GM21576 (cell line): ENCODE data around the gene MMP28.
A peak's percentile ranks its signal among the peaks of the same experiment; 100 is the strongest.

Experiments
- ATAC-seq: cut with Tn5 transposase; IDR thresholded peaks from one replicate; pipeline ENCODE4 v1.9.1; 2021; ENCODE audit warnings: mild to moderate bottlenecking, moderate library complexity; ENCODE audit not compliant: unreplicated experiment

The MMP28 gene, protein sequence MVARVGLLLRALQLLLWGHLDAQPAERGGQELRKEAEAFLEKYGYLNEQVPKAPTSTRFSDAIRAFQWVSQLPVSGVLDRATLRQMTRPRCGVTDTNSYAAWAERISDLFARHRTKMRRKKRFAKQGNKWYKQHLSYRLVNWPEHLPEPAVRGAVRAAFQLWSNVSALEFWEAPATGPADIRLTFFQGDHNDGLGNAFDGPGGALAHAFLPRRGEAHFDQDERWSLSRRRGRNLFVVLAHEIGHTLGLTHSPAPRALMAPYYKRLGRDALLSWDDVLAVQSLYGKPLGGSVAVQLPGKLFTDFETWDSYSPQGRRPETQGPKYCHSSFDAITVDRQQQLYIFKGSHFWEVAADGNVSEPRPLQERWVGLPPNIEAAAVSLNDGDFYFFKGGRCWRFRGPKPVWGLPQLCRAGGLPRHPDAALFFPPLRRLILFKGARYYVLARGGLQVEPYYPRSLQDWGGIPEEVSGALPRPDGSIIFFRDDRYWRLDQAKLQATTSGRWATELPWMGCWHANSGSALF

DNA sequence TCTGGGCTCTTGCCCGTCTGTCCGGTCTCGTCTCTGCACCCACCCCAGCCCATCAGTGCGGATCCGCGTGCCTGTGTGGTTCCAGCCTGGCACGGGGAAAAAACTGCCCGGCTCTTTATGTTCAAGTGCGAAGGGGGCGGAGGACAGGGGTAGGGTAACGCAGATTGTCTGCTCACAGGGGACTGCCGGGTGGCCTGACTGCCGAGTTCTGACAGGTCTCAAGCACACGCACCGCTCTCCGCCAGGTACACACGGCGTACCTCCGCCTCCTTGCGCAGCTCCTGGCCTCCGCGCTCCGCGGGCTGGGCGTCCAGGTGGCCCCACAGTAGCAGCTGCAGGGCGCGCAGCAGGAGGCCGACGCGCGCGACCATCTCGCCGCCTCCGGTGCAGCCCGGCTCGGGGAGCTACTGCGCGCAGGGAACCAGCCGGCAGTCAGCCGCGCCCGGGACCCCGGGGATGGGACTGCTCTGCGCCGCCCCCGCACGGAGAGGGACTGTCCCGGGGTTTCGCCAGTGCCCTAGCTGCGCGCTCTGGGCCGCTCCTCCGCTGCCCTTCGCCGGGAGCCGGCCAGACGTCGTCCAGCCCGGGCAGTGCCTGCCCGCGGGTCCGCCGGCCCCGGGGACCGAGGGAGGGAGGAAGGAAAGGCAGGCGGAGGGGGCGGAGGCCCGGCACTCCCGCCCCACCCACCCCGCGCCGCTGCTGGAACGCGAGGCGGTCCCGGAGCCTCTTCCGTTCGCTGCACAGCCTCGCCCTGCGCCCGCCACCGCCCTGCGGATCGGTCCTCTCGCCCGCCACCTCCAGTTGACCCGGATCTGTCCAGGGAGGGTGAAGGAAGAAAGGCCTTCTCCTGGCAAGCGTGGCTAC, at the start of gene MMP28:
MMP28 (minus strand) TSS at position 635 of the 864 bp plus-strand sequence; CDS start at position 371, 264 bp downstream.
- ATAC-seq: no peak

- no peak for ATAC-seq
Measured at GRCh38 chr17:35844547-35844946, 49.1 kb upstream of the MMP28 start.

DNA sequence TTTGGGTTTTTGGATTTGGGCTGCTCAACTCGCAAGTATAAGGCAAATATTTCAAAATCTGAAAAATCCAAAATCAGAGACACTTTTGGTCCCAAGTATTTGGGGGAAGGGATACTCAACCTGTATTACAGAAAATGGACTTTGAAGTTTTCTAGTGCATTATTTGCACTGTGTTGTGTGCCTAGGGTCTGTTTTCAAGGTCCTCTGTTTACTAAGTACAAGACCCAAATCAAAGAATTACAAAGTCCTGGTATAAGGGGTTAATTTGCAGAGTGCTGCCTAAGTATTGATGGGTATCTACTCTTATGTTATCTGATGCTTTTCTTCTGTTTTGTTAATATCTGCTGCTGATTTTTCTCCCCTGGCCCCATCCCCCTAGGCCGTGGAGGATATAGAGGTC, 48.3 kb upstream of the MMP28 start:
- ATAC-seq: no peak

- ATAC-seq: no peak
Measured at GRCh38 chr17:35842239-35842638, 46.8 kb upstream of the MMP28 start.

GRCh38 chr17:35841505-35841904, 46.1 kb upstream of the MMP28 start:
- no peak for ATAC-seq

GRCh38 chr17:35841101-35841500, 45.7 kb upstream of the MMP28 start:
- no peak for ATAC-seq

GRCh38 chr17:35825206-35825605, 29.8 kb upstream of the MMP28 start:
- no peak for ATAC-seq

GRCh38 chr17:35821308-35821707, 25.9 kb upstream of the MMP28 start:
- no peak for ATAC-seq

DNA sequence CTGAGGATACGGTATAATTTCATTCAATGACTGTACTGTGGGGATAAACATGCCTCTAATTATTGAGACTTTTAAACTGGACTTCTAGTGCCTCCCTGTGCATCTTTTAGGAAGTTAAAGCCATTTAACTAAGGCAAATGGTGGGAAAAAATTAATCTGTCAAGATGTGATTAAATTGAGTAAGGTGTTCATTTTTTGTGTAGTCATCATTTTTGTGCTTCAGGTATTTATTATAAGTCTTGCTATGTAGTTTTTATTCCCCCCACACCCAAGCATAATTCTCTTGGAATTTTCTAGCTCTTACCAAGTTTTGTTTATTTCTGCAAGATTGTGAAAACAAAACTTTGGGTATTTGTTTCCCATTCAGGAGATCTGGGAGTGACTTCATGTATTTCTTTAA, 24.0 kb upstream of the MMP28 start:
- no peak for ATAC-seq

DNA sequence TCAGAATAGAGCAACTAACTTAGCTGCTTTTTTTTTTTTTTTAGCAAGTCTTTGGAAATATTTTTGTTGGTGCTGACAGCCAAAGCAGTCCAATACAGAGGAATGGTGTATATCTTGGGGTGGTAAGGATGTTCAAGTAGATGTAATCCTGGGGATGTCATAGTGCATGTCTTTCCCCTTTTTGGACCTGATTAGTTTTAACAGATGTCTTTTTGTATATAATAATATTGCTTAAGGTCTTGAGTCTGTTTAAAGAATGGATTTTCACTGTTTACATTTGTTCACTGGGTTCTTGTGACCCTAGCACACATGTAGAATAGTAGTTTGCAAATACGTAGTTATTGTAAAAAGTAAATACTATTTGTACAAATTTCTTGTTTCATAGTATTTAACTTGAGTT, 21.8 kb upstream of the MMP28 start:
- ATAC-seq: no peak

DNA sequence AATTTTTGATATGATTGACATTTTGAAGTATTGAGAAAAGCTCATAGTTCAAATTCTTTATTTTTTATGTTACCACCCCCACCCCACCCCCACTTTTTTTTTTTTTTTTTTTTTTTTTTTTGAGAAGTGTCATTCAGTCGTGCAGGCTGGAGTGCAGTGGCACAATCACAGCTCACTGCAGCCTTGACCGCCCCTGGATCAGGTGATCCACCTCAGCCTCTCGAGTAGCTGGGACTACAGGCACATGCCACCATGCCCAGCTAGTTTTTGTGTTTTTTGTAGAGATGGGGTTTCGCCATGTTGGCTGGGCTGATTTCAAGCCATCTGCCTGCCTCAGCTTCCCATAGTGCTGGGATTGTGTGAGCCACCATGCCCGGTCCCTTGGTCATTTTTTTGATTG, 21.3 kb upstream of the MMP28 start:
- ATAC-seq: no peak

- ATAC-seq: no peak
Measured at GRCh38 chr17:35812456-35812855, 17.0 kb upstream of the MMP28 start.

DNA sequence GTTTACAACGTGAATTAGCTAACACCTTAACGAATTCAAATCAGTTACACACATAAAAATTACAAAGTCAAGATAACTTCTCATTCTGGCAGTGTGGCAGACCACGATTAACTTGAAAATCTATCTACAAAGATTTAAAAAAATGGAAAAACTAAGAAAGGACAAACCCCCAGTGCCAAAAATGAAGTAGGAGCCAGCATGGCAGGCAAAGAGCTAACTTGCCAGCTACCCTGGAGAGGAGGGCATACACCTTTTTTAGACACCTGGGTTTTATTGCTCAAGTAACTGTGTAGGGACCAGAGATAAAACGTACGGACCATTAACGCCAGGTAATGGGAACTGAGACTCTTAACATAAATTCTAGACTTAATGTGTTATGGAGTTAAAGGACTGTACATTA, 16.3 kb upstream of the MMP28 start:
- ATAC-seq: no peak

DNA sequence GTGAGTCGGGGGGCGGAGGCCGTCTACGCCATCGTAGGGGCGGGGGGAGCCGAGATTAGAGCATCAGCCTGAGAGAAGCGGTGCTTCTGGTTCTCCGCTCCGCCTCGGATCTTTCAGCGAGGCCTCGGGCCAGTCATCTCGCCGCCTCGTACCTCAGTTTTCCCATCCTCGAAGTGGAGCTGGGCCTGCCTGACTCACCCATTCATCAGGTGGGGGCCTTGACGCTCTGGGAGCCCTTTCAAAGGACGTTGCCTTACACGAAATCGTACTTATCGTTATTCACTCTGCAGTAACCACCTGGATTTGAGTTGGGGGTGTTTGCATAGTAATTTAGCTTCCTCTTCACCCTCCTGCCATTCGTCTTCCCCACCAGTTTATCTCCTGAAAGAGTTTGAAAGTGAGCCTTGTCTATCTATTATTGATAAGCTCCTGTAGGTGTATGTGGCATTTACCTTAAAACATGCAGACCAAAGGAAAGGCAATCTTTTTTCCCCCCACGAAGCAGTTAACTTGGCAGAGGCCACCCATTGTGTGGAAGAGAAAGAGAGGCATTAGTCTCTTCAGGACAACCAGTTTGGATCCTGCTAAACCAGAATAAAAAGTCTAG, 14.5 kb upstream of the MMP28 start:
- no peak for ATAC-seq

DNA sequence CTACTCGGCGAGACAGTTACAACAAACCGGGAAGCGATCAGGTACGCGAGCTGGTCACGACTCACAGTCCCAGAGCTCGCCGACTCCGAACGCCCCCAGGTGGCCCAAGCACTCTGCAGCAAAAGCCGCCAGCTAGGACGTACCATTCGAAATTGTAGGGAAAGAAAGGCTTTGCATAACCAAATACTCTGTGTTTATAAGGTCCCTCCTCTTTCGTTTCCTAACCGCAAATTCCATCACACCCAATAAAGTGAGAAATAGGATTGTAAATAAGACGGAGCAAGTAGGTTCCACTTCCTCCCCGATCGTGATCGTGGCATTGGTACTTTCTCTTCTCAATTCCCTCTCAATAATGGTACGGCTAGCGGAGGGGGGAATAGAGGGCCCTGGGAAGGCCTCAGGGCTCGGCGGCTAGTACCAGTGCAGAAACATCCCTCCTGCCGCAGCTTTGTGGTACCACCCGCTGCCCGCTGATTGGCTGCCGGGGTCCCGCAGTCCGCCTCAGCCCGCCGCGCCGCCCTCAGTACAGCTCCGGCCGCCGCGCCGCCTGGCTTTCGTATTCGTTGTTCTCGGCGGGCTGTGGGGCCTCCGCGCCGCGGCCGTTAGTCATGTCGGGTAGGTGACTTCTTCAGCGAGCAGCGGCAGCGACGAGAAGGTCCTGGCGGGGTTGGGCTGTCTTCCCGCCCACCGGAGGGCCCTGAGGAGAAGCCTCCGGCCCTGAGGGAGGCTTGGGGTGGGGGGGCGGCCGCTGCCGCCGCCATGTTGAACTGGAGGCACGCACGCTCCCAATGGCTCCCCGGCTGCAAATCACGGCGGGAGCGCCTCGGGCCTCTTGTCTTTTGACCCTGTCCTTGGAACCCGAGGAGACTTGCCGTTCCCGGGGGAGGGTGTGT, 13.8 kb upstream of the MMP28 start, which contains the start of gene TAF15:
TAF15 (plus strand) TSS at position 523 of the 893 bp plus-strand sequence; CDS start at position 609, 86 bp downstream.
- ATAC-seq: peak; percentile 90

GRCh38 chr17:35808240-35808961, 13.0 kb upstream of the MMP28 start:
- no peak for ATAC-seq

DNA sequence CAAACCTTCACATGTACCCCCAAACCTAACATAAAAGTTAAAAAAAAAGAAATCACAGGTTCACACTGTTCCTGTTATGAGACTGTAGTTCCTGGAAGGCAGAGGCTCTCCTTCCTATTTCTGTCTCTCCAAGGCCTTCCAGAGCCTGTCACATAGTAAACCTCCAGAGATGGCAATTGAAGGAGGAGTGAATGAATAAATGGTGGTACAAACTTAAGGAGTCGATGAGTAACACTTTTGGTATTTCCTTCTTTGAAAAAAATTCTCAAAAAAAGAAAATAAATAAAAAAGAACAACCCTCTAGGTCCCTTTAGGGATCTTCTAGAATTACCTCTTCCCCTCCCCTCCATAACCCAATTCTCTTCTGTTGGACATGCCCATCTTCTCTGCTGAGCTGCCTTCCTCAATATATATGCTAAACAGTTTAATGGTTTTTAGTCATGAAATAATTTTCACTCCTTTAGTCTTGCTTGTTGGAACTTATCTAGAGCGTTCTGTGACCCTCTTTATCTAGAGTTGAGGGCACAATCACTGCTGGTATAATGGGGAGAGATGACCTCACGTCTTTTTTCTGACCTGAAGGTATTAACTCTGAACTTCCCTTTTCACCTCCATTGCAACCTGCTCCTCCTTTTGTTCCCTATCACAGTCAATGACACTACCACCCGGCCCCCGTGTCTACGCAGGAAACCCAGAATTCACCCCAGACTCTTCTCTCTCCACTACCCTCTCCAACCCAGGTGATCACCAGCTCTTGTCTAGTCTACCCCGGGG, 12.1 kb upstream of the MMP28 start:
- no peak for ATAC-seq

DNA sequence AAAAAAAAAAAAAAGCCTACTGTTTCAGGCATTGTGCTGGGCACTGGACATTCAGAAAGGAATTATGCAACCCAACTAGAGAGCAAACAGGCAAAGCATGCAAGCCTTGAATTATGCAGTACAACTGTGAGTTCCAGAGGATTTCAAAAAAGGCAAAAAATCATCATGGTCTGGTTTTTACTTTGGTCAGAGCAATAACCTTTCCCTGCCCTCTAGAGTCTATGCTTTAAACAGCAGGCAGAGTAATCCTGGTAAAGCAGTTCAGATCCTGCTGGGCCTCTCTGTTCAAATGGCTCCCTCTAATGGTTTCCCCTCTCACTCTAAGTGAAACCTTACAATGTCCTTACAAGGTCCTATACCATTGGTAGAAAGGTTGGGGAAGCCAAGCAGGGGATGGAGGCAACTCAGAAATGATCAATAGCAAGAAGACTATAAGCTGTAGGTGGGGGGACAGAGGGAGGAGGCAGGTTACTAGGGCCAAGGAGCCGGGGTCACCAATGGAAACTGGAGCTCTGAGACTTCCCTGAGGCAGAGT, 9.3 kb upstream of the MMP28 start:
- ATAC-seq: no peak
